Neural progenitor cell (in vitro differentiated cells): Measurements from ENCODE around the gene FBXL17. TPM values are rescaled to one million over a fixed set of nuclear protein-coding genes. Genes with fewer than 3 reads are reported as not detected.
A peak's percentile ranks its signal among the peaks of the same experiment; 100 is the strongest.

Source experiments
- DNase-seq: peaks from one replicate; pipeline ENCODE4 v3.0.0-alpha.2; 2016; ENCODE audit warnings: low spot score
- H2AFZ ChIP-seq: fragments of 200-600 bp; sonication (generic); replicated peaks from 2 replicates; pipeline ENCODE4 v1.6.1; 2016; ENCODE audit warnings: antibody characterized with exemption
- H3F3A ChIP-seq: fragments of 200-600 bp; sonication (generic); 2 replicates; pipeline ENCODE4 v1.6.1; 2016; ENCODE audit warnings: antibody characterized with exemption, low read depth
- H3K27ac ChIP-seq: fragments of 200-600 bp; sonication (generic); 2 replicates; pipeline ENCODE4 v1.5.1; 2016; ENCODE audit warnings: mild to moderate bottlenecking
- H3K27me3 ChIP-seq: fragments of 200-600 bp; sonication (generic); 2 replicates; pipeline ENCODE4 v1.6.1; 2016; ENCODE audit warnings: mild to moderate bottlenecking, moderate library complexity
- H3K36me3 ChIP-seq: fragments of 200-600 bp; sonication (generic); 2 replicates; pipeline ENCODE4 v1.5.1; 2016
- H3K4me1 ChIP-seq: fragments of 200-600 bp; sonication (generic); 2 replicates; pipeline ENCODE4 v1.6.1; 2016; ENCODE audit warnings: mixed run types
- H3K4me2 ChIP-seq: fragments of 200-600 bp; sonication (generic); 2 replicates; pipeline ENCODE4 v1.6.1; 2016
- H3K4me3 ChIP-seq: fragments of 200-600 bp; sonication (generic); 2 replicates; pipeline ENCODE4 v1.5.1; 2016
- H3K79me2 ChIP-seq: fragments of 200-600 bp; sonication (generic); 2 replicates; pipeline ENCODE4 v1.6.1; 2016; ENCODE audit warnings: low read depth
- H3K9ac ChIP-seq: fragments of 200-600 bp; sonication (generic); 2 replicates; pipeline ENCODE4 v1.6.1; 2016
- H3K9me3 ChIP-seq: fragments of 200-600 bp; sonication (generic); 2 replicates; pipeline ENCODE4 v1.5.1; 2016; ENCODE audit warnings: low read depth
- H4K20me1 ChIP-seq: fragments of 200-600 bp; sonication (generic); 2 replicates; pipeline ENCODE4 v1.6.1; 2016; ENCODE audit warnings: low read depth
- H3K27ac Mint-ChIP-seq: 3 replicates; pipeline ENCODE4 v1.8.0; 2021; ENCODE audit warnings: mixed read lengths
- H3K27me3 Mint-ChIP-seq: 2 replicates; pipeline ENCODE4 v1.8.0; 2022; ENCODE audit warnings: low read depth, mild to moderate bottlenecking, inconsistent platforms, moderate library complexity, mixed read lengths; ENCODE audit not compliant: insufficient read depth
- H3K36me3 Mint-ChIP-seq: 3 replicates; pipeline ENCODE4 v1.8.0; 2021; ENCODE audit warnings: mixed read lengths
- H3K4me1 Mint-ChIP-seq: 3 replicates; pipeline ENCODE4 v1.8.0; 2021; ENCODE audit warnings: mixed read lengths
- H3K4me3 Mint-ChIP-seq: 3 replicates; pipeline ENCODE4 v1.8.0; 2021; ENCODE audit warnings: mild to moderate bottlenecking, moderate library complexity, mixed read lengths
- H3K9me3 Mint-ChIP-seq: 3 replicates; pipeline ENCODE4 v1.8.0; 2020; ENCODE audit warnings: mixed read lengths
- CTCF ChIP-seq: fragments of 200-600 bp; sonication (generic); IDR thresholded peaks from 2 replicates; pipeline ENCODE4 v1.5.1; 2017; ENCODE audit warnings: antibody characterized with exemption, mild to moderate bottlenecking
- EZH2 ChIP-seq: fragments of 200-600 bp; sonication (generic); IDR thresholded peaks from 2 replicates; pipeline ENCODE4 v1.6.1; 2017; ENCODE audit warnings: antibody characterized with exemption, mild to moderate bottlenecking, moderate library complexity
- EZH2phosphoT487 ChIP-seq: fragments of 200-600 bp; sonication (generic); IDR thresholded peaks from 2 replicates; pipeline ENCODE4 v1.6.1; 2017; ENCODE audit warnings: antibody characterized with exemption
- total RNA-seq: library from RNA; depleted of rRNA; stranded (reverse); fragments of >200 nt; gene quantifications from 2 replicates; pipeline ENCODE4 v1.2.3, GENCODE V29; 2015; ENCODE audit warnings: low replicate concordance

The FBXL17 gene
- total RNA-seq, result 6.3 and 7.6 TPM in 2 replicates

- H3K4me1 Mint-ChIP-seq, result peaks cover 26% of the 10 kb centered on the region
- Histone ChIP-seq H3K9me3 (no peaks in the 10 kb centered on the region), H3K27me3 (no peaks in the 10 kb centered on the region), H3K4me3 (peak within 1 kb of the TSS; percentile 82), H3K27ac (peak within 1 kb of the TSS; percentile 82), H3K9ac (peak within 1 kb of the TSS; percentile 55), H3K4me2 (peak within 1 kb of the TSS; percentile 98), H3K4me1 (peaks cover 15% of the 10 kb centered on the region), H3K36me3 (no peaks in the 10 kb centered on the region), H2AFZ (peak within 1 kb of the TSS; percentile 86), H3F3A (peaks cover 28% of the 10 kb centered on the region), H4K20me1 (peaks cover 11% of the 10 kb centered on the region), H3K79me2 (peaks cover 29% of the 10 kb centered on the region)
- peak within 1 kb of the TSS; percentile 93 for H3K4me3 Mint-ChIP-seq
- H3K27me3 Mint-ChIP-seq, result no peaks in the 10 kb centered on the region
- H3K27ac Mint-ChIP-seq, result peak within 1 kb of the TSS; percentile 2
- TF ChIP-seq EZH2 (no peak), CTCF (no peak), EZH2phosphoT487 (no peak)
- peaks cover 4% of the 10 kb centered on the region for H3K9me3 Mint-ChIP-seq
- H3K36me3 Mint-ChIP-seq, result peaks cover 9% of the 10 kb centered on the region
- peak; percentile 92 for DNase-seq
These were observed at the start of gene FBXL17 for GRCh38 chr5:108381954-108382783. FBXL17 (minus strand) TSS chr5:108382098.

GRCh38 chr5:108430931-108431608, 49.2 kb upstream of the FBXL17 start:
- TF ChIP-seq CTCF, result no peak
- no peak for DNase-seq
- Histone ChIP-seq H3K4me1 (peaks cover 6% of the 10 kb centered on the region), H3F3A (no peaks in the 10 kb centered on the region), H3K4me3 (no peak overlapping the region), H3K9ac (no peak overlapping the region), H2AFZ (no peak overlapping the region), H3K27me3 (no peaks in the 10 kb centered on the region), H3K4me2 (no peak overlapping the region), H3K9me3 (no peaks in the 10 kb centered on the region), H4K20me1 (no peaks in the 10 kb centered on the region), H3K79me2 (no peaks in the 10 kb centered on the region), H3K36me3 (no peaks in the 10 kb centered on the region), H3K27ac (no peak overlapping the region)
- no peaks in the 10 kb centered on the region for H3K36me3 Mint-ChIP-seq
- H3K4me3 Mint-ChIP-seq, result no peak overlapping the region
- H3K9me3 Mint-ChIP-seq, result no peaks in the 10 kb centered on the region
- H3K4me1 Mint-ChIP-seq, result no peaks in the 10 kb centered on the region
- H3K27me3 Mint-ChIP-seq, result no peaks in the 10 kb centered on the region
- no peak overlapping the region for H3K27ac Mint-ChIP-seq

- H3K27ac ChIP-seq, result no peak overlapping the region
- Mint-ChIP-seq H3K4me1 (peaks cover 11% of the 10 kb centered on the region), H3K4me3 (no peak overlapping the region), H3K27me3 (peaks cover 9% of the 10 kb centered on the region), H3K9me3 (peaks cover 12% of the 10 kb centered on the region), H3K36me3 (no peaks in the 10 kb centered on the region), H3K27ac (no peak overlapping the region)
- peaks cover 9% of the 10 kb centered on the region for H3K4me1 ChIP-seq
- TF ChIP-seq EZH2phosphoT487 (no peak), CTCF (no peak), EZH2 (no peak)
- H3K9ac ChIP-seq, result no peak overlapping the region
- no peaks in the 10 kb centered on the region for H4K20me1 ChIP-seq
- no peak overlapping the region for H3K4me3 ChIP-seq
- DNase-seq, result no peak
- H3F3A ChIP-seq, result no peaks in the 10 kb centered on the region
- no peak overlapping the region for H2AFZ ChIP-seq
- no peak overlapping the region for H3K4me2 ChIP-seq
- no peaks in the 10 kb centered on the region for H3K79me2 ChIP-seq
- H3K36me3 ChIP-seq, result no peaks in the 10 kb centered on the region
- H3K9me3 ChIP-seq, result no peaks in the 10 kb centered on the region
- H3K27me3 ChIP-seq, result no peaks in the 10 kb centered on the region
These were observed 39.8 kb upstream of the FBXL17 start for GRCh38 chr5:108421713-108422112.
